ENCODE measurements around the gene CDK5RAP2.

The CDK5RAP2 gene

DNA sequence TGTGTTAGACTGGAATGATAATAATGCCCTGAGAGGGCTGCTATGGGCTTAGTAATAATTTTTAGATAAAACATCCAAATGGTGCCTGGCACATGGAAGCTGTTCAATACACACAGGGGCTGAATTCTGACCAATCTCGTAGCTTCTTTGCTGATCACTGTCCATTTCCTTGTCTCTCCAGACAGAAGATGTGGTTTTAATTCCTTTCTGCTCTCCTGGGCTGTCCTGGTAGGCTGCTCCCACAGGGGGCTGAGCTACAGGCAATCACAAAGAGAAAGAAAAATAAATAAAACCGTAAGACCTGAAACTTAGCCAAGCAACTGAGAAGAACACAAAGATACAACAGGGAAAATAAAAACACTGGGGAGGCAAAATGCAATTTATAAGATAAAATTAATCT lies 136.5 kb downstream of the CDK5RAP2 start:
- TF ChIP-seq, protein P1, sequence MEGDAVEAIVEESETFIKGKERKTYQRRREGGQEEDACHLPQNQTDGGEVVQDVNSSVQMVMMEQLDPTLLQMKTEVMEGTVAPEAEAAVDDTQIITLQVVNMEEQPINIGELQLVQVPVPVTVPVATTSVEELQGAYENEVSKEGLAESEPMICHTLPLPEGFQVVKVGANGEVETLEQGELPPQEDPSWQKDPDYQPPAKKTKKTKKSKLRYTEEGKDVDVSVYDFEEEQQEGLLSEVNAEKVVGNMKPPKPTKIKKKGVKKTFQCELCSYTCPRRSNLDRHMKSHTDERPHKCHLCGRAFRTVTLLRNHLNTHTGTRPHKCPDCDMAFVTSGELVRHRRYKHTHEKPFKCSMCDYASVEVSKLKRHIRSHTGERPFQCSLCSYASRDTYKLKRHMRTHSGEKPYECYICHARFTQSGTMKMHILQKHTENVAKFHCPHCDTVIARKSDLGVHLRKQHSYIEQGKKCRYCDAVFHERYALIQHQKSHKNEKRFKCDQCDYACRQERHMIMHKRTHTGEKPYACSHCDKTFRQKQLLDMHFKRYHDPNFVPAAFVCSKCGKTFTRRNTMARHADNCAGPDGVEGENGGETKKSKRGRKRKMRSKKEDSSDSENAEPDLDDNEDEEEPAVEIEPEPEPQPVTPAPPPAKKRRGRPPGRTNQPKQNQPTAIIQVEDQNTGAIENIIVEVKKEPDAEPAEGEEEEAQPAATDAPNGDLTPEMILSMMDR (IDR thresholded peaks at IDR 0.05): no peak
- H3K9me3 Mint-ChIP-seq: no peaks in the 10 kb centered on the region
- peak overlapping the region; percentile 87 for H3K27ac Mint-ChIP-seq
- no peak overlapping the region for H3K4me3 Mint-ChIP-seq
- H3K36me3 Mint-ChIP-seq (ENCODE audit: low read depth): peaks cover 50% of the 10 kb centered on the region
- peaks cover 8% of the 10 kb centered on the region for H3K4me1 Mint-ChIP-seq
- DNase-seq: no peak
- no peaks in the 10 kb centered on the region for H3K27me3 Mint-ChIP-seq (ENCODE audit: low read depth, poor library complexity)

DNA sequence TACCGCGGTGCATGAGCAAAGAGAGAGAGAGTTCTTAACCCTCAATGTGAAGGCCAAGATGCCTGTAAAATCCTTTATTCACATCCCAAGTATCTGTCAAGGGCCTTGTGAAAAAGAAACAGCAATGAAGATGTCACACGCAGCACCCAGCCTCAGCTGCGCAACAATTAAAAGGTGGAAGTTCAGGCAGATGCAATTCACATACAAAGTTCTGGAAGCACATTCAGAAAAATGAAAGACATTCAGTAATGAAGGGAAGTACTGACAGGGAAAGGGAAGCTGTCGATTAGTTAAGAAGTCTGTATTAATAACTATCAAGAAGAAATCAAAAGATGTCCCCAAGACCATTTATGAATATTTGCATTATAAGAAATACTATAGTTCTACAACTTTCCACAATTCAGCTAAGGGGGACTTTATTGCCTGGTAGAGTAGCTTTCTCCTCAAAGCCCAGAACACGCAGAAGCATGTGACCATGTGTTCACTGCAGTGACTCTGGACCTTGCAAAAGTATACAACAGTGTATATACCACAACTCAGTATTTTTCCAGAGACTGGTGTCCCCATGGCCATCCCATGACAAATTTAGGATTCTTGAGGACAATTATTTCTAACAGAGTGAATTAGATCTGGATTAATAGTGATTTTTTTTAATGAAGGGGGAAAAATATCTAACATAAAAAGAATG lies 137.5 kb downstream of the CDK5RAP2 start:
- Mint-ChIP-seq H3K27ac (peak overlapping the region; percentile 80), H3K9me3 (no peaks in the 10 kb centered on the region), H3K36me3 (ENCODE audit: low read depth) (peaks cover 51% of the 10 kb centered on the region), H3K4me1 (peaks cover 8% of the 10 kb centered on the region), H3K4me3 (no peak overlapping the region), H3K27me3 (ENCODE audit: low read depth, poor library complexity) (no peaks in the 10 kb centered on the region)
- DNase-seq: no peak
- TF ChIP-seq, protein P1 (IDR thresholded peaks at IDR 0.05): no peak

DNA sequence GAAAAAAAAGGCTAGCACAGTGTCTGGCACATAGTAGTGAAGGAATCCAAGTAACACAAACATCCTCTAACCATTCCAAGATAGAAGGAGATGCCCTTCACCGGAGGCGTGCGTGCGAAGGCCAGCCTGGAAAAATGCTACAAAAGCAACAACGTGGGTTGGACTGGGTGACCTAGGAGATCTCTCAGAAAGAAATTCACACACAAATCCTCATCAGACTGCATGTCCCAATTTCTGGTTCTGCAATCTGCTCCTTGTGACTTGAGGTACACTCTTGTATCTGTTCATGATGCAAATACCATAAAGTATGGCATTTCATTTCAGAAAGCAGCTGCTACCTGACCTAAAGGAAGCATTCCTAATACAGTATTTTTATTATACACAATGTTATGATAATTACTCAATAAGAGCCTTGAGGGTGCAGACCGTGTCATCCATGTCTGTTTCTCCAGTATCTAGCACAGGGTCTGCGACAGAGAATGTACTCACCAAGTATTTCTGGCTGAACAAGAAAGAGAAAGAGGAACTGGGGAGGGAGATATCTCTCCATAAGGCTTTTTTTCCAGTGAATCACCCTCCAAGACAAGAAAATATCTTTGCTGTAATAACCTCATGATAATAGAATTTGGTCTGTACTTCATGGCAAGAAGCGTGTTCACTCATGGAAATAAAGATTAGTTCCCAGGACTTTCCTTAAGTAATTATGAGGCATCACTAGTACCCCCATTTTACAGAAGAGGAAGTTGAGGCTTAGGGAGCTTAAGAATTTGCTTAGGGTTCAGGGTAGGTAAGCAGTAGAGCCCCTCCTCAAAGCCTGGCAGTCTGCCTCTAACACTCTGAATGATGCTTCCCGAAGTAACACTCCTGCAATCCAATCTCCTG lies 138.3 kb downstream of the CDK5RAP2 start:
- TF ChIP-seq, protein P1 (IDR thresholded peaks at IDR 0.05): no peak
- H3K27me3 Mint-ChIP-seq (ENCODE audit: low read depth, poor library complexity): no peaks in the 10 kb centered on the region
- H3K9me3 Mint-ChIP-seq: no peaks in the 10 kb centered on the region
- no peak overlapping the region for H3K4me3 Mint-ChIP-seq
- DNase-seq: no peak
- peaks cover 6% of the 10 kb centered on the region for H3K4me1 Mint-ChIP-seq
- H3K27ac Mint-ChIP-seq: peak overlapping the region; percentile 80
- peaks cover 52% of the 10 kb centered on the region for H3K36me3 Mint-ChIP-seq (ENCODE audit: low read depth)

DNA sequence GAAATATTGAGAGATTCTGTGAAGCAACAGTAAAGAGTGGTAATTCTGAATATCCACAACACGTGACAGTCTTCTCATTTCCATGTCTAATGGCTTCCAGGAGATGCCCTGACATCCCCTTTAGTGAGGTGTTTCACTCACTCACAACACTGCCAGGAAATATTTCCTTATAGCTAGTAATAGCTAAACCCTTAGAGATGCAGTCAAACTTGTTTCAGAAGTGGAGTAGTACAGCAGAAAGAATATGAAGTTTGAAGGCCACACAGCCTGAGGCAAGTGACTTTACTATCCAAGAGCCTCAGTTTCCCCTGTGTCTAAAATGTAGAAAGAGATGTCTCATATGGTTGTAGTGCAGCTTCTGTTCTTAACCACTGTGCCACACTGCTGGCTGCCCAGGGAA lies 139.2 kb downstream of the CDK5RAP2 start:
- H3K9me3 Mint-ChIP-seq: no peaks in the 10 kb centered on the region
- peaks cover 52% of the 10 kb centered on the region for H3K36me3 Mint-ChIP-seq (ENCODE audit: low read depth)
- H3K27me3 Mint-ChIP-seq (ENCODE audit: low read depth, poor library complexity): no peaks in the 10 kb centered on the region
- H3K4me3 Mint-ChIP-seq: no peak overlapping the region
- H3K27ac Mint-ChIP-seq: no peak overlapping the region
- TF ChIP-seq, protein P1 (IDR thresholded peaks at IDR 0.05): no peak
- peaks cover 5% of the 10 kb centered on the region for H3K4me1 Mint-ChIP-seq
- no peak for DNase-seq

DNA sequence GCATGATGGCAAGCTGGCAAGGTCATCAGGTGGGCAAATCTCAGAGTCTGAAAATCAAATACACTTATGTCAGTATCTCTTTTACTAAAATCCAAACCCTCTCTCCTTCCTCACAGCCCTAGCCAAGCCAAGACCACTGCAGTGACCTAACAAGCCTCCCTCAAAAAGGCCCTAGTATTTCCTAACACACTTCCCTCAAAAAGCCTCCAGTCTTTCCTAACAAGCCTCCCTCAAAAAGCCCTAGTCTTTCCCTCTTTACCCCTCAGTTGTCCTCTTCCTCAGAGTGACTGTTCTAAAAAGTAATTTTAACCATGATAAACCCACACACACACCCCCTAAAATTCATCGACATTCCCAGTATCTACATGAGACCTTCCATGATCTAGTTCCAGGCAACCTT lies 140.0 kb downstream of the CDK5RAP2 start:
- Mint-ChIP-seq H3K9me3 (no peaks in the 10 kb centered on the region), H3K36me3 (ENCODE audit: low read depth) (peaks cover 52% of the 10 kb centered on the region), H3K27me3 (ENCODE audit: low read depth, poor library complexity) (no peaks in the 10 kb centered on the region), H3K4me3 (no peak overlapping the region), H3K27ac (no peak overlapping the region), H3K4me1 (peaks cover 9% of the 10 kb centered on the region)
- TF ChIP-seq, protein P1 (IDR thresholded peaks at IDR 0.05): no peak
- DNase-seq: no peak
